Measurements from ENCODE around the gene ASB1. TPM values are rescaled to one million over a fixed set of nuclear protein-coding genes. Genes with fewer than 3 reads are reported as not detected.

ASB1 gene
- total RNA-seq, 2 donors from 2014 or later, result 11.9 to 27.8 TPM

GRCh38 chr2:238444242-238444641 is 17.5 kb downstream of the ASB1 start:
- Histone ChIP-seq H3K4me3 (no peak overlapping the region), H3K27me3 (replicated peaks; ENCODE audit: insufficient read depth) (no peaks in the 10 kb centered on the region), H3K27ac (no peak overlapping the region), H3K9me3 (no peaks in the 10 kb centered on the region), H3K4me1 (replicated peaks) (no peaks in the 10 kb centered on the region), H3K36me3 (peaks cover 0 to 3% of the 10 kb centered on the region in 2 donors)
- no peak for DNase-seq (ENCODE audit: low spot score)
- 97% methylated on average over 13 of the region's 13 CpGs for WGBS
- intact Hi-C loops (cut with DNase I), result no loop called here
- TF ChIP-seq POLR2AphosphoS5 (IDR thresholded peaks at IDR 0.05), result no peak
- TF ChIP-seq POLR2A (IDR thresholded peaks at IDR 0.05), result no peak
- no peak for TF ChIP-seq CTCF (IDR thresholded peaks at IDR 0.05)

GRCh38 chr2:238445409-238446190 is 18.9 kb downstream of the ASB1 start:
- H3K9me3 ChIP-seq, result no peaks in the 10 kb centered on the region
- H3K4me1 ChIP-seq (replicated peaks), result no peaks in the 10 kb centered on the region
- H3K27ac ChIP-seq, result no peak overlapping the region
- H3K36me3 ChIP-seq, result peaks cover 0 to 3% of the 10 kb centered on the region in 2 donors
- no peaks in the 10 kb centered on the region for H3K27me3 ChIP-seq (replicated peaks; ENCODE audit: insufficient read depth)
- TF ChIP-seq POLR2AphosphoS5 (IDR thresholded peaks at IDR 0.05) (no peak), CTCF (IDR thresholded peaks at IDR 0.05) (no peak), POLR2A (IDR thresholded peaks at IDR 0.05) (no peak)
- H3K4me3 ChIP-seq, result no peak overlapping the region
- 92% methylated on average over 17 of the region's 17 CpGs for WGBS
- no peak for DNase-seq (ENCODE audit: low spot score)
- intact Hi-C loops (cut with DNase I), result no loop called here

DNA sequence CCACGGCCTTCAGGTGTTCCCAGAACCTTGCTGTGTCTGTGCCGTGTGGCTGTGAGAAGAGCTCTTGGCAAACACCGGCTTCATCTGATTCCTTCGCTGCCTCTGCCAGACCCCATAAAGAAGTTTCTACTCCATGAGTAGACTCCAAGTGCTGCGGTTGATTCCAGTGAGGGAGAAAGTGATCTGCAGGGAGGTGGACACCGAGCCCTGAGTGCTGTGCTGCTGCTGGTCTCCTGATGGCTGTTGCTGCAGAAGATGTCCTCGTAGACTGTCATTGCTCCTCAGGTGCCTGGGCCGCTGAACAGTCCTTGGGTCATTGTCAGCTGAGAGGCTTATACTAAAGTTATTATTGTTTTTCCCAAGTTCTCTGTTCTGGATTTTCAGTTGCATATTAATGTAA is 19.6 kb downstream of the ASB1 start:
- DNase-seq (ENCODE audit: low spot score), result no peak
- Histone ChIP-seq H3K27ac (no peak overlapping the region), H3K9me3 (no peaks in the 10 kb centered on the region), H3K4me3 (no peak overlapping the region), H3K4me1 (replicated peaks) (no peaks in the 10 kb centered on the region), H3K27me3 (replicated peaks; ENCODE audit: insufficient read depth) (no peaks in the 10 kb centered on the region), H3K36me3 (peaks cover 0 to 3% of the 10 kb centered on the region in 2 donors)
- TF ChIP-seq CTCF (IDR thresholded peaks at IDR 0.05), result no peak
- 92% methylated on average over 8 of the region's 8 CpGs for WGBS
- intact Hi-C loops (cut with DNase I), result no loop called here

GRCh38 chr2:238448031-238448955 is 21.6 kb downstream of the ASB1 start:
- Histone ChIP-seq H3K36me3 (peaks cover 0 to 3% of the 10 kb centered on the region in 2 donors), H3K27me3 (replicated peaks; ENCODE audit: insufficient read depth) (no peaks in the 10 kb centered on the region), H3K9me3 (no peaks in the 10 kb centered on the region), H3K4me1 (replicated peaks) (no peaks in the 10 kb centered on the region), H3K27ac (no peak overlapping the region), H3K4me3 (no peak overlapping the region)
- no peak for DNase-seq (ENCODE audit: low spot score)
- TF ChIP-seq CTCF (IDR thresholded peaks at IDR 0.05), result no peak
- TF ChIP-seq POLR2AphosphoS5 (IDR thresholded peaks at IDR 0.05), result no peak
- TF ChIP-seq POLR2A (IDR thresholded peaks at IDR 0.05), result no peak
- intact Hi-C loops (cut with DNase I), result no loop called here
- 82% methylated on average over 18 of the region's 19 CpGs for WGBS
